Measurements from ENCODE around the gene SYPL2. TPM values are rescaled to one million over a fixed set of nuclear protein-coding genes. Genes with fewer than 3 reads are reported as not detected.

Gene SYPL2
- total and polyA plus RNA-seq, 9 donors, result 0.31 to 5.1 (median 2.4) TPM

- Histone ChIP-seq H3K9me3 (no peaks in the 10 kb centered on the region), H3K36me3 (no peaks in the 10 kb centered on the region), H3K27me3 (no peaks in the 10 kb centered on the region), H3K27ac (no peak overlapping the region), H3K4me1 (ENCODE audit: insufficient read depth) (no peaks in the 10 kb centered on the region), H3K4me3 (no peak overlapping the region)
- WGBS, 3 donors, result 83 to 88% (median 84%) methylated on average over 1 of the region's 1 CpG
- TF ChIP-seq POLR2A (IDR thresholded peaks at IDR 0.05) (no peak), CTCF (IDR thresholded peaks at IDR 0.05) (no peak), EP300 (IDR thresholded peaks at IDR 0.05) (no peak)
- no peak for DNase-seq
- intact Hi-C loops (cut with DNase I), result no loop called here
These were observed 8.4 kb downstream of the SYPL2 start for GRCh38 chr1:109474697-109475096.

- no peak overlapping the region for H3K27ac ChIP-seq
- H3K4me3 ChIP-seq, result no peak overlapping the region
- H3K4me1 ChIP-seq (ENCODE audit: insufficient read depth), result no peaks in the 10 kb centered on the region
- intact Hi-C loops (cut with DNase I), result no loop called here
- WGBS, 3 donors, result 81 to 87% (median 82%) methylated on average over 9 of the region's 9 CpGs
- DNase-seq, result no peak
- H3K9me3 ChIP-seq, result no peaks in the 10 kb centered on the region
- TF ChIP-seq CTCF (IDR thresholded peaks at IDR 0.05), result no peak
- TF ChIP-seq POLR2A (IDR thresholded peaks at IDR 0.05), result no peak
- TF ChIP-seq EP300 (IDR thresholded peaks at IDR 0.05), result no peak
- H3K27me3 ChIP-seq, result no peaks in the 10 kb centered on the region
- no peaks in the 10 kb centered on the region for H3K36me3 ChIP-seq
These were observed 8.9 kb downstream of the SYPL2 start for GRCh38 chr1:109475261-109475660.

GRCh38 chr1:109476825-109477224 lies 10.5 kb downstream of the SYPL2 start:
- H3K36me3 ChIP-seq, result no peaks in the 10 kb centered on the region
- no peak overlapping the region for H3K27ac ChIP-seq
- TF ChIP-seq POLR2A (IDR thresholded peaks at IDR 0.05), result no peak
- TF ChIP-seq EP300 (IDR thresholded peaks at IDR 0.05), result no peak
- TF ChIP-seq CTCF (IDR thresholded peaks at IDR 0.05), result no peak
- 85 to 91% (median 90%) methylated on average over 8 of the region's 8 CpGs for WGBS, 3 donors
- no peak overlapping the region for H3K4me3 ChIP-seq
- intact Hi-C loops (cut with DNase I), result no loop called here
- no peaks in the 10 kb centered on the region for H3K9me3 ChIP-seq
- H3K4me1 ChIP-seq (ENCODE audit: insufficient read depth), result no peaks in the 10 kb centered on the region
- no peaks in the 10 kb centered on the region for H3K27me3 ChIP-seq
- DNase-seq, result no peak

GRCh38 chr1:109477821-109478220 lies 11.5 kb downstream of the SYPL2 start:
- Histone ChIP-seq H3K27ac (no peak overlapping the region), H3K36me3 (no peaks in the 10 kb centered on the region), H3K4me3 (no peak overlapping the region), H3K9me3 (no peaks in the 10 kb centered on the region), H3K4me1 (ENCODE audit: insufficient read depth) (no peaks in the 10 kb centered on the region), H3K27me3 (no peaks in the 10 kb centered on the region)
- 73 to 81% (median 79%) methylated on average over 6 of the region's 6 CpGs for WGBS, 3 donors
- TF ChIP-seq POLR2A (IDR thresholded peaks at IDR 0.05) (no peak), EP300 (IDR thresholded peaks at IDR 0.05) (no peak), CTCF (IDR thresholded peaks at IDR 0.05) (no peak)
- intact Hi-C loops (cut with DNase I), result no loop called here
- no peak for DNase-seq

- intact Hi-C loops (cut with DNase I), result no loop called here
- DNase-seq, result no peak
- Histone ChIP-seq H3K9me3 (no peaks in the 10 kb centered on the region), H3K27ac (no peak overlapping the region), H3K27me3 (no peaks in the 10 kb centered on the region), H3K4me3 (no peak overlapping the region), H3K36me3 (no peaks in the 10 kb centered on the region), H3K4me1 (ENCODE audit: insufficient read depth) (no peaks in the 10 kb centered on the region)
- no peak for TF ChIP-seq EP300 (IDR thresholded peaks at IDR 0.05)
- no peak for TF ChIP-seq POLR2A (IDR thresholded peaks at IDR 0.05)
- TF ChIP-seq CTCF (IDR thresholded peaks at IDR 0.05), result no peak
- WGBS, 3 donors, result 24 to 53% (median 49%) methylated on average over 7 of the region's 7 CpGs
These were observed 12.5 kb downstream of the SYPL2 start for GRCh38 chr1:109478806-109479205.

All from ovary (tissue), 9 donors.